ENCODE results near the gene UTF1.
A peak's percentile ranks its signal among the peaks of the same experiment; 100 is the strongest.
"Not testable (repeated sequence)": the region's sequence is repeated elsewhere in the genome, so short reads cannot be mapped to it uniquely, and the experiment has no call there.

Gene UTF1

DNA sequence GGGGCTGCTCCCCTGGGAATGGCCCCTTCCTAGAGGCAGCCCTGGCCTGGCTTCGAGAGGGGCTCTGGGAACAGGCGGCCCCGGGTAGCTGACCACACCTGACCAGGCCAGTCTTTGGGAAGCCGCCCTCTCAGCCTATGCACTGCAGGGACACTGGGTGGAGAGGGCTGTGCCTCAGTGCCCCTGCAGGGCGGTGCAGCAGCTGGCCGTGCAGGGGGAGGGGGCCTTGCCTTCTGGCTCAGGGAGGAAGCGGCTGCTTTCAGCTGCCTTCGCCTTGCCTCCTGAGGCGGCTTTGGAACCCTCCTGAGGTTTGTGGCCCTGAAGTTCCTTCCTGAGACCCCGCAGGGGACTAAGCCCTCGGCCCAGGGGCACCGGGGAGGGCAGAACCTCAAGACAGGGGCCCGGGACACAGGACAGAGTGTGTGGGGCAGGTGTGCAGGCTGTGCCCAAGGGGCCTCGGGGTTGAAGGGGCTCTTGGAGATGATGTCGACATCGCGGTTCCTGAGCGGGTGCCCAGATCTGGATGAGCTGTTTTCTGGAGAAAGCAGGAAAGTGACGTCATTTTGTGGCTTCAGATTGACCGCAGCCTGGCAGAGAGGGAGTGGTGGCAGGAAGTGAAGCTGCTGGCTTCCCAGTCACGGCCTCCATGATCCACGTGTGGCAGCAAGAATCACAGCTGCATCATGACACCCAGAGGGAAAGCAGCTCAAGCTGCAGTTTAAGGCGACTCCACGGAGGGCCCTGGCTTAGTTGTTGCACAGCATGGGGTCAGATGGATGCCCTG, 29.0 kb downstream of the UTF1 start:
- DNase-seq (ENCODE audit: extremely low spot score, insufficient read length, low read depth) (no peak), FAIRE-seq (peak; percentile 36)

GRCh38 chr10:133259602-133259989, 29.6 kb downstream of the UTF1 start:
- FAIRE-seq (no peak), DNase-seq (ENCODE audit: extremely low spot score, insufficient read length, low read depth) (no peak)

GRCh38 chr10:133260895-133261725, 31.1 kb downstream of the UTF1 start:
- FAIRE-seq: peak; percentile 66
- no peak for DNase-seq (ENCODE audit: extremely low spot score, insufficient read length, low read depth)

DNA sequence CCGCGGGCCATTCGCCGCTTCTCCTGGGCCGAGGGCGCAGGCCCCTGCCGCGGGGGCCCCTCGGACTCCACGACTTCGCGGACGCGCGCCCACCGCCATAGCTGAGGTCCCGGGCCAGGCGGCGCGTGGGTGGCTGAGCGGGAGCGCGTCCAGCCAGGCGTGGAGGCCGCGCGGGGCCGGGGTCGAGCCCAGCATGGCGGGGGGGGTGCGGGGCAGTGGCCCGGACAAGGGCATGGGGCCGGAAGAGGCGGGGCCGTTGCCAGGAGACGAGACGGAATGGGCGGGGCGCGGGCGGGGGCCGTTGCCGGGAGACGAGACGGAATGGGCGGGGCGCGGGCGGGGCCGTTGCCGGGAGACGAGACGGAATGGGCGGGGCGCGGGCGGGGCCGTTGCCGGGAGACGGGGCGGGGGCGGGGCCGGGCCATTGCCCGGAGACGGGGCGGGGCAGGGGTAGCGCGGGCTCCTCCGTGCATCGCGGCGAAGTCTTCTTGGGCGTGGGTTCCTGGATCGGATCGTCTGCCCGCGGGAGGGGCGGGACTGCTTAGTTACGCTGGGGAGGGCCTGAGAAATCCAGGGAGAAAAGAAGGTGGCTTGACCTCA, 31.8 kb downstream of the UTF1 start:
- peak; percentile 64 for FAIRE-seq
- peak; percentile 83 for DNase-seq (ENCODE audit: extremely low spot score, insufficient read length, low read depth)

DNA sequence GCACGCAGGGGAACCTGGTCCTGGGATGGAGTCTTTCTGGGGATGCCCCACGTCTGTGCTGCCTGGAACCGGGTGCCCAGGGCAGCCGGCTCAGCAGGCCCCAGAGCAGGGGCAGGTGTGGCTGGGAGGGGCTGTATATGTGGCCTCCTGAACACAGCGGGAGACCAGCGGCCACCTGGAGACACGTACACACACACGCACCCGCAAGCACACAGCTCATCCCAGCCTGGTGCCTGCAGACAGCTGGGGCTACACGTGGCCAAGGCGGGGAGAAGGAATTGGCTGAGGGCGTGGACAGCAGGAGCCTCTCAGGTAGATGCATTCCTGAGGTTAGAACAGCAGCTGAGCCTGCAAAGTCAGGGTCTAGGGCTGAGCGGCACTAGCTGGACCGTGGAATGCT, 32.7 kb downstream of the UTF1 start:
- FAIRE-seq: no peak
- DNase-seq (ENCODE audit: extremely low spot score, insufficient read length, low read depth): no peak

GRCh38 chr10:133263674-133264073, 33.7 kb downstream of the UTF1 start:
- FAIRE-seq: no peak
- no peak for DNase-seq (ENCODE audit: extremely low spot score, insufficient read length, low read depth)

DNA sequence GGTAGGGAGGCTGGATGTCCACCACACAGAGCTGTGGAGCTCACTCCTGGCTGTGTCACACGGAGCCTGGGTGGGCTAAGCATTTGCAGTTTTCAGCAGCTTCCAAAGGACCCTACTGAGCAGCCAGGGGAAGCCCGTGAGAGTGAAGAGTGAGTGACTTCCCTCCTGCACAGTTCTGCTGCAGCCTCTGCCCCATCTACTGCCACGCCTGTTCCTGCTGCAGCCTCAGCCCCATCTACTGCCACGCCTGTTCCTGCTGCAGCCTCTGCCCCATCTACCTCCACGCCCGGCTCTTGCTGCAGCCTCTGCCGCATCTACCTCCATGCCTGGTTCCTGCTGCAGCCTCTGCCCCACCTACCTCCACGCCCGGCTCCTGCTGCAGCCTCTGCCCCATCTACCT, 34.4 kb downstream of the UTF1 start:
- FAIRE-seq (no peak), DNase-seq (ENCODE audit: extremely low spot score, insufficient read length, low read depth) (no peak)

- FAIRE-seq; DNase-seq (ENCODE audit: extremely low spot score, insufficient read length, low read depth): not testable (repeated sequence)
Observed at GRCh38 chr10:133265052-133265451, 35.0 kb downstream of the UTF1 start.

DNA sequence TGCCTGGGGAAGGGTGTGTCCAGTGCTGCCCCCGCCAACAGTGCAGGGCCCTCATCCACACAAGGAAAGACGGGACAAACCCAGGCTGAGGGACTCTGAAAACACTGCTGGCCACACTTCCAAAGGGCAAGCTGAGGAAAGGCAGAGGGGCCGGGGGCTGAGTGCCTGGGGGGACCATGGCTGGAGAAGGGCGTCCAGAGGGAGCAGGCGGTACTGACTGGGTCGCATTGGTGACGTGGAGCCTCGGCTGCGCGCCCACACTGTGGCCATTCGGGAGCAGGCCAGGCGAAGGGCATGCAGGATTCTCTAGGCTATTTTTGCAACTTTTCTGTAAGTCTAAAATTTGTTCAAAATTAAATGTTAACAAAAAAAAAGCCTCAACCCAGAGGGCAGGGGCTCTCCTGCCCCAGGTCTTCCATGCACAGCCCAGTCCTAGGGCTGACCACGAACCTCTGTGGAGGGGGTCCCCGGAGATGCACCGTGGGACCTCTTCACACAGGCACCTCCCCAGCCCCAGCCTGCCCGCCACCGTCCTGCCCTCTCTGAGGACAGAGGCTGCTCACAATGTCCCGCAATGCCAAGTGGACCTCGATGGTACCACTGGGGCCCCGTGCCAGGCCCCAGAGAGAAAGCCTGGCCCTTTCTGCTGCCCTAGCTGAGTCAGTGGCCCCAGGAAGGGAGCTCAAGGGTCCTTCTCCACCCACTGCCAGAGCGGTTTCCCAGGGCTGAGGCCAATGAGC, 36.2 kb downstream of the UTF1 start:
- DNase-seq (ENCODE audit: extremely low spot score, insufficient read length, low read depth) (no peak), FAIRE-seq (no peak)

DNA sequence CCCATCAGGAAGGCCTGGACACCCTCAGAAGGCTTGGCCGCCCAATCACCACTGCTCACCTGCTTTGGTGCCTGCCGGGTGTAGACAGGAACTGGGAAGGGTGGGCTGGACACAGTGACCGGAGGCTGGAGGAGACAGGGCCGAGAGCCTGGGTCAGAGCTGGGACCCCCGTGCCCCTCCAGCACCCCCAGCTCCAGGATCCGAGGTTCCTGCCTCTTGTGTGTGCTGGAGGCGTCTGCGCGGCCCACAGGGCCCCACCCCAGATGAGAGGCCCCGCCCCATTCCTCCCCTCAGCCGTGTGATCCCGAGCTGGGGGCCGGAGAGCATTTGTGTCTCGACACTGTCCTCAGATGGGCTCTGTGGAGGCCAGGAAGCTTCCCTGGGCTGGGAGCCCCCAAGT, 37.3 kb downstream of the UTF1 start:
- DNase-seq (ENCODE audit: extremely low spot score, insufficient read length, low read depth) (no peak), FAIRE-seq (no peak)

- no peak for FAIRE-seq
- no peak for DNase-seq (ENCODE audit: extremely low spot score, insufficient read length, low read depth)
Observed at GRCh38 chr10:133267829-133268228, 37.8 kb downstream of the UTF1 start.

DNA sequence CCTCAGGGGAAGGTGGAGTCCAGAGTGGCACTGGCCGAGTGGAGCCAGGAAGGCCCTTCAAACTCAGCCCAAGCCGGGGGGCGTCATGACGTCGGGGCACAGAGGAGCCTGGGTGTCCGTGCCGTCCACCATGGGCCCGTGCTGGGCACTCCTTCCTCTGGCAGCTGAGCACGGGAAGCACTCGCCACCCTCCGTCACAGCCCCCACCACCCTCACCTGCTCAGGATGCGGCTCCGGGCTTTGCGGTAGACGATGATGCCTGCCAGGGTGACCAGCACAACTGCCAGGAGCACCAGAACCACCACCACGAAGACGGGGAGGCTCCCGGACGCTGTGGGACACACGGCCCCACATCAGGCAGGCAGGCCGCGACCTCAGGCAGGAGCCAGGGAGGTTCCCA, 38.5 kb downstream of the UTF1 start:
- no peak for FAIRE-seq
- DNase-seq (ENCODE audit: extremely low spot score, insufficient read length, low read depth): no peak

DNA sequence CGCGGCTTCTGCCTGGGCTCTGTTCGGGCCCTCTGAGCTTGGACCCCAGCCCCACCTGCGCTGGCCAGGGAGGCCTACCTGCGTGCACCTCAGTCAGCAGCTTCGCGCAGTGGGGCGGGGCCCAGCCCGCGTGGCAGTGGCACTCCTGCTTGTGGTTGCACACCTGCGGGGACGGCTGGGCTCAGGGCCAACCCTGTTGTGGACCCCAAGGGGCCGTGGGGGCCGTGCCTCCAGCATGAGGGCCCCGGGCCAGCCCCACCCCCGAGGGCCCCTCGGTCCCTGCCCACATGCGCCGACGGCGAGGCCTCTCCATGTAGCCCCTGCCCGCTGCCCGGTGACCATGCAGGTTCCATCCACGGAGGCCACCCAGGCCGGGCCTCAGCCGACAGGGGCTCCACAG, 39.4 kb downstream of the UTF1 start:
- no peak for FAIRE-seq
- DNase-seq (ENCODE audit: extremely low spot score, insufficient read length, low read depth): no peak

- no peak for FAIRE-seq
- no peak for DNase-seq (ENCODE audit: extremely low spot score, insufficient read length, low read depth)
Observed at GRCh38 chr10:133270204-133270603, 40.2 kb downstream of the UTF1 start.

DNA sequence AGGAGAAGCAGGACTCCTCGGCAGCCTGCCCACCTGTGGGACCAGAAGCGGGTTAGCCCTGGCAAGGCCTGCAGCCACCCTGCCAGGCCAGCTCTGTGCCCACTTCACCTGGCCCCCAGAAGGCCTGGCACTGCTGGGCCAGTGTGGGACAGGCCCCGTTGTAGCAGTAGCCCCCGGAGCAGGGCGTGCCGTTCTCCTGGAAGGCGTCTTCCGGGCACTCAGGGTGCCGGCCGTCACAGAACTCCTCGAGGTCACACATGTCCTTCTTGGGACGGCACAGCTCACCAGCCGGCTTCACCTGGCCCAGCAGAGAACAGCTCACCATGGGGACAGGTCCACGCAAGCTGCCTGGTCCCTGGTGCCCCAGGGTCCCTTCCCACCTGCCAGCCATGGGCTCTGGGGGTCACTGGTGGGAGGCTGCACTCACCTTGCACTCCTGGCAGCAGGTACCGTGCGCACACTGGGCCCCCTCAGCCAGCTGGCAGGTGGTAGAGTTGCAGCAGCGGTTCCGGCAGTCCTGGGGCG, 40.8 kb downstream of the UTF1 start:
- DNase-seq (ENCODE audit: extremely low spot score, insufficient read length, low read depth) (no peak), FAIRE-seq (no peak)

DNA sequence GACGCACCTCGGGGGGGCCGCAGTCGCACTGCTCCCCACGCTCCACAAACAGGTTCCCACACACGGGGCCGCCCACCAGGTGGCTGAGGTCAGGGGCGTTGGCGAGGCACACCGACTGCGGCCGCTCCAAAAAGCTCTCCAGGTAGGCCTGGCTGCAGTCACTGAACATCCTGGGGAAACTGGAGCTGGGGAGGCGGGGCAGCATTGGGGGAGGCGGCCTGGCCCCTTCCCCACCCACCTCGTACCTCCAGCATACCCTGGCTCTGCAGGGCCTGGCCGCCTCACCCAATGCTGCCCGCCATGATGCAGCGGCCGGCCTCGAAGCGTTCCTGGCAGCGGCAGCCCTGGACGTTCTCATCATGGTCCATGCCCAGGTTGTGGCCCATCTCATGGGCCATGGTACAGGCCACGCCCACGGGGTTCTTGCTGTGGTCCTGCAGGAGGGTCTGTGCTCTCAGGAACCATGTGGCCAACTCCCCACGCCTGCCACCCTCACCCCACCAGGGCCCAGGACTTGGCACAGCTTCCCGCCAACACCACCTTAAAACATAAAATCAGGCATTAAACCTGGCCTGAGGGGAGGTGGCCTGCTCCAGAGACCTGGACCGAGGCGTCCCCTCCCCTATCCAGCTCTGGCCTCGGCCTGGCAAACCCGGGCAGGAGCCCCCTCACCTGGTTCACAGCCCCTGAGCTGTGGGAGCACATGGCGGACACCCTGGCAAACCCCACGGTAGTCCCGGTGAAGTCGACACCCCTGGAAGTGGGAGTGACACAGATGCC, 41.7 kb downstream of the UTF1 start:
- DNase-seq (ENCODE audit: extremely low spot score, insufficient read length, low read depth) (no peak), FAIRE-seq (no peak)

GRCh38 chr10:133272301-133272963, 42.4 kb downstream of the UTF1 start:
- DNase-seq (ENCODE audit: extremely low spot score, insufficient read length, low read depth) (no peak), FAIRE-seq (no peak)

DNA sequence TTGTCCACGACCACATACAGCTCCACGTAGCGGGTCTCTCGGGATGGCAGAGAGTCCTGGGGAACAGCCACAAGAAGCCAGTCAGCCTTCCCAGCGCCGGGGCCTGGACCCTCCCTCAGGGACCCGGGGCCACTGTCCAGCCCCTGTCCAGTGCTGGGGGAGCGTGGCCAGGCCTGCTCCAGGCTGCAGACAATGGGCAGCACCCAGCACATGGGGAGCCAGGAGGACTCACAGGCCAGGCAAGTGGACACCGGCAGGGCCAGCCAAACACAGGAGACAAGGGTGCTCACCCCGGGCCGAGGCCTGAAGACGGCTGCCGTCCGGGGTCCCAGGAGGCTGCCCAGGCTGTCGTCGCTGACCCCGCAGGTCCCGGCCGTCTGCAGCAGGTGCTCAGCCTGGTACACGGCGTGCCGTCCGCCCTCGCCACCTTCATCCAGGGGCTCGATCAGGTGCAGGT, 43.0 kb downstream of the UTF1 start:
- DNase-seq (ENCODE audit: extremely low spot score, insufficient read length, low read depth) (no peak), FAIRE-seq (no peak)

Data from GM18507 (cell line).